D341Med (cell line): Measurements from ENCODE around the gene SECTM1.

Experiments
- DNase-seq: peaks from one replicate; pipeline ENCODE4 v3.0.0; 2012; ENCODE audit warnings: low spot score

SECTM1 gene

GRCh38 chr17:82314727-82315605 is 18.6 kb downstream of the SECTM1 start:
- DNase-seq = no peak

GRCh38 chr17:82314012-82314726 is 19.4 kb downstream of the SECTM1 start:
- no peak for DNase-seq

DNA sequence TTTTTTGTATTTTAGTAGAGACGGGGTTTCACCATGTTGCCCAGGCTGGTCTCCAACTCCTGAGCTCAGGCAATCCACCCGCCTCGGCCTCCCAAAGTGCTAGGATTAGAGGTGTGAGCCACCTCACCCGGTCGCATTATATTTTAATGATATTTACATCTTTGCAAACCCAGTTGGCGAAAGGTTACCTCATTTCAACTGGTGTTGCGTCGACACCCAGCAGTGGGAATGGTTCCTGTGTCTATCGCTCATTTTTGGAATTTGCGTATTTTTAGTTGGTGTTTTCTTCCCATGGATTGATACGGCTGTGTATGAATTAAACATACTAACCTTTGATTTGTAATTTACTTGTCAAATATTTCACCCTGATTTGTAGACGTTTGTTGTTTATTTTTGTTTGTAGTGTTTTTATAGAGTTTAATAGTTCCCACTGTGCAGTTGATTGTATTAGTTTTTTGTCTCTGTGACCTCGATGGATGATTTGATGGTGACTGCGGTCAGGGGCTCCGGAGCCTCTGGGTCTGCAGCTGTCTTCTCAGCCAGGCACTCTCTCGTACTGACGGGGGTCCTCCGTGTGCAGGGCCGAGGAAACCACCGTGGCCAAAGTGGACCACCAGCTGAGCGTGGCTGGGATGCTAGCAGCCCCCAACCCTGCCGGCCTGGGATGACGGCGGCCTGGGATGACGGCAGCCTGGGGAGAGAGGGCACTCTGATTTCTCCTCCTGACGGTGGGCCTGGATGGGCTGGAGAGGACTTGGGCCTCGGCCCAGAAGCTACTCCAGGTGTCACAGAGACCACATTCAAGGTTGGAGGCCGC is 20.2 kb downstream of the SECTM1 start:
- no peak for DNase-seq

DNA sequence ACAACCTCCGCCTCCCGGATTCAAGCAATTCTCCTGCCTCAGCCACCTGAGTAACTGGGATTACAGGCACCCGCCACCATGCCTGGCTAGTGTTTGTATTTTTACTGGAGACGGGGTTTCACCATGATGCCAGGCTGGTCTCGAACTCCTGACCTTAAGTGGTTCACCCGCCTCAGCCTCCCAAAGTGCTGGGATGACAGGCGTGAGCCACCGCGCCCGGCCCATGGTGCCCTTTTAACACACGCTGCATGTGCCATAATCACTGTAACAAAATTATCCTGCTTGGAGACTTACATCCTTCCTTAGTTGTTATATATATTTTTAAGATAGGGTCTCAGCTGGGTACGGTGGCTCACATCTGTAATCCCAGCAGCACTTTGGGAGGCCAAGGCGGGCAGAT is 21.6 kb downstream of the SECTM1 start:
- DNase-seq = no peak

GRCh38 chr17:82310877-82311276 is 22.7 kb downstream of the SECTM1 start:
- no peak for DNase-seq

DNA sequence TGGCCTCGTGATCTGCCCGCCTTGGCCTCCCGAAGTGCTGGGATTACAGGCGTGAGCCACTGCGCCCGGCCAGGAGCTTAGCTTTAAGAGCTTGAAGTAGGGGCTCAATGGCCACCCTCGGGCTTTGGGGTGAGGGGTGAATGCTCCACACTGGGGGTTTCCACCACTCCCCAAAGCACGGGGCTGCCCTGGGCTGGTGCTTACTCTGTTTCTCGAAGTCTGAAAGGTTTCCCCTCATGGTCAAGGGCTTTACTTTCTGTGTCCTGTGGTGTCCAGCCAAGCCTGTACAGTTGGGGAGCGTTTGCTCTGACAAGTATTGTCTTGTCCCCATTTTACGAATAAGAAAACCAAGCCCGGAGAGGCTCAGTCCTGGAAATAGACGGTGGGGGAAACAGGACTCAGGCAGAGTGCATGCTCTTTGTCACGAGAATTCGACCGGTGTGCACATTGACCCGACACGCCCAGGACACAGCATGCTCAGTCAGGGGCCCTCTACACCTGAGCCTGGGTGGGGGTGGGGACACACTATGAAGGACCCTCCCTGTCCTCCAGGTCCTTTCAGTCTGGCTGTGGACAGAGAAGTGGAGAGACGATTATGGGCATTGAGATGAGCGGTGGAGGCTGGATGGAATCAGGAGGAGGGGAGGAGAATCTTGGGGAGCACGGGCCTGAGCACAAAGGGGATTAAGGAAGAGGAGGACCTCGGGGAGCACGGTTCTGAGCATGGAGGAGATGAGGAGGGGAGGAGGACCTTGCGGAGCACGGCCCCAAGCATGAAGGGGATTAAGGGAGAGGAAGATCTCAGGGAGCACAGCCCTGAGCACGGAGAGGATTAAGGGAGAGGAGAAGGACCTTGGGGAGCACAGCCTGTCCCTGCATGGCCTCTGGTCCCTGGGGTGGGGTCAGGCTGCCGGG is 23.7 kb downstream of the SECTM1 start:
- DNase-seq = no peak

- no peak for DNase-seq
Observed at GRCh38 chr17:82305727-82306300, 27.8 kb downstream of the SECTM1 start.

DNA sequence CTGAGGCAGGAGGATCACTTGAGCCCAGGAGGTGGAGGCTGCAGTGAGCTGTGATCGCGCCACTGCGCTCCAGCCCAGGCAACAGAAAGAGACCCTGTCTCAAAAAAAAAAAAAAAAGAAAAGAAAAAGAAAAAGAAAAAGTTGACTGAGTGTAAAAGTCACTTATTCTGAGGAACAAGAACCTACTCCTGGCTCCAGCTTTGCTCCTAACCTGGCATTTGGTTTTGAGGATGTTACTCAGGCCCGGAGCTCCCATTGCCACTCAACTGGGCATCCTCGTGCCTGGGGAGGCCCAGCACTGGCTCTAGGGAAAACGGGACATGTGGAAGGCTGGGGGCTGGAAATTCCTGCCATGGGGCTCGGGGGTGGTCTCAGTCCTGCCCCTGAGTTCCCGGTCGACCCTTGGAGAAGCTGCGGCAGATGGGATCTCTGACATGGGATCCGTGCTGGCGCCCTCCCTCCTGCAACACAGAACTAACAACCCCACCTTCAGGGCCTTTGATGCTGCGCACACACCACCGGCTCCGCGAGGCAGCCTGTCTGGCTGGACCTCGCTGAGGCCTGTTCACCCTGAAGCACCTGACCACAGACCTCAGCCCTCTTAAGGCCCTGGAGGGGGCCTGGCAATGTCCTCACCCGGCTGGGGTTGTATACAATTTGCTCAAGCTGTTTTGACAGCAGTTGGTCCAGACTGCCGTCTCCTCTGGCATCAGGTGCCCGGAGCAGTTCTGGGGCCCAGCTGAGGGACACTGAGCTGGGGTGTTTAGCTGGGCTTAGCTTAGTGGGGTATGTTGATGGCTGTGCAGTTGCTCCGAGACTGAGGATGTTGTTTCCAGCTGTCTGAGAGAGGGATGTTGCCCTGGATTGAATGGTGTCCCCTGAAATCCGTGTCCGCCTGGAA is 28.5 kb downstream of the SECTM1 start:
- DNase-seq = no peak

GRCh38 chr17:82303944-82304808 is 29.4 kb downstream of the SECTM1 start:
- no peak for DNase-seq

DNA sequence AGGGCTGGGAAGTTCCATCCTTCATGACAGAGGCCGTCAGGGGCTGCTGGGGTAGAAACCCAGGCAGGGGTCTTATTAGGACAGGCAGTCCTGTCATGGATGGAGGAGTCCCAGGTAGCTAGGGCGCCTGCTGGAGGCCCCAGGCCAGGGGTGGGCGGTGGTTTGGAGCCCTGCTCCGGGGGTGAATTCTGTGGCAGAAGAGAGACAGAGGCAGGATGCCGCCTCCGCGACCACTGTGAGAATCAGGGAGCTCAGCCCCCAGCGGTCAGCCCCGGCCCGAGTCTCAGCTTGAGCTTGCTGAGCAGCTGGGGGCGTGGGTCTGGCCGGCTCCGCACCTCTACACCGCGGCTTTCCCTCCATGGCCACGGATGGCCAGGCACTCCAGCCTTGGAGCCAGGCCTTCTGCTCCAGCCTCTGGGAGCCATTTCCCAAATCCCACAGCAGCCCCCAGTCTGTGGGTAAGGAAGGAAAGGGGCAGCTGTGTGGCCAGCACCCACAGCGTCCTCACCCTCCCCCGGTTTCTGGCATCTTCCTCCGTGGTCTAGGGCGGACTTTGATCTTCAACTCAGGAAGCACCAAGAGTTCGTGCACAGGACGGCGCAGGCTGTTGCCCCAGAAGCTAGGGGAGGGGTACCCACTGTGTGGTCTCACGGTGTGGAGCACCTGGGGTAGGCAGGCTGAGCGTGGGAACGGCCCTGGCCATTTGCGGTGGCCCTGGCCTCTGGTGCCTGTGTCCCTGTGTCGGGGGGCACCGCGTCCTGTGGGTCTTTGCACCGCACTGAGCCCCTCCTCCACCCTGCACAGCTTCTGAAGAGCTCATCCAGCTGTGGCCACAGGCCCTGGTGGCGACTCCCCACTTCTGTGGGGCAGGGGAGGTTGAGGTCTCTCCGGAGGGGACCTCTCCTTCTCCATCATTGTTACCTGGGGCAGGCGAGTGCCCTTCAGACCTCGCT is 30.3 kb downstream of the SECTM1 start:
- DNase-seq = peak; percentile 41

DNA sequence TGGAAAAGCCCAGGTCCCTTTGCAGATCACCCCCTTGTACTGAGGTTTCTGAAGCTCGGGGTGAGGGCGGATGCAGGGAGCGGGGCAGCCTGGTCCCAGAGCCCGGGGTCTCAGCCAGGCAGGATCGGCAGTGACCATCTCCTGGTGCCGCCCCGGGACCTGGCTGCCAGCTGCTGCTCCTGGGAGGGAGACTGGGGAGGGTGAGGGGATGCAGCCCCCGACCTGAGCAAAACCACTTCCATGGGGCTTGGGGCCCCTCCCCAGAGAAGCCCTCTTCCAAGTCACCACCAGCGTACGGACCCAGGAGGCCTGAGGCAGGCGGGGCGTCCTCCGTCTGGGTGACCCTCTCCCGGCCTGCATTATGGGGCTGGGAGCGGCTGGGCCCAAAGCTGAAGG is 31.0 kb downstream of the SECTM1 start:
- peak; percentile 39 for DNase-seq

DNA sequence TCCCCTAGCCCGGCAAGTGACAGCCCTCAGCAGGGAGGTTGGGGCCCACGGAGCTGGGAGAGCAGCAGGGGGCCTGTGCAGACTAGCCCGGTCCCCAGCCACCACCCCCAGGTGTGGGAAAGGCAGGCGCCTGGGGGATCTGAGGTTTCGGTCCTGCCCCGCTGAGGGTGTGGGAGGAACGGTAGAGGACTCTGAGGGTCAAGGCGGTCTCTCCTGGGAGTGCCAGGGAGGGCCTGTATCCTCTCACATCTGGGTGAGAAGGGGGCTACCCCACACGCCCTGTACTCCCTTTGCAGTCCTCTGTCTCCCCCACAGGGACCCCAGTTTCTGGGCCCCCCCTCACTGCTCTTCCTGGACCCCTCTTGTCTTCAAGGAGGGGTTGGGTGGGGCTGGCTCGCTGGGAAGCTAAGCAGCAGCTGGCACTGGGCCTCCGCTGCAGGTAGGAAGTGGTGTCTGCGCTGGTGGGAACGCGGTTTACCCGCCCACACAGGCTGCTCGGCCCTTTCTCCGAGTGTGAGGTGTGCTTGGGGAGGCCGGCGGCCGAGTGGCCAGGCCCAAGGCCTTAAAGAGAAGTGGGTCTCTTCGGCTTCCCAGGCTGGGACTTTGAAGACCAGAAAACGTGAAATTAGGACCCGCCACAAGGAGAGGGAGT is 31.5 kb downstream of the SECTM1 start:
- peak; percentile 42 for DNase-seq

DNA sequence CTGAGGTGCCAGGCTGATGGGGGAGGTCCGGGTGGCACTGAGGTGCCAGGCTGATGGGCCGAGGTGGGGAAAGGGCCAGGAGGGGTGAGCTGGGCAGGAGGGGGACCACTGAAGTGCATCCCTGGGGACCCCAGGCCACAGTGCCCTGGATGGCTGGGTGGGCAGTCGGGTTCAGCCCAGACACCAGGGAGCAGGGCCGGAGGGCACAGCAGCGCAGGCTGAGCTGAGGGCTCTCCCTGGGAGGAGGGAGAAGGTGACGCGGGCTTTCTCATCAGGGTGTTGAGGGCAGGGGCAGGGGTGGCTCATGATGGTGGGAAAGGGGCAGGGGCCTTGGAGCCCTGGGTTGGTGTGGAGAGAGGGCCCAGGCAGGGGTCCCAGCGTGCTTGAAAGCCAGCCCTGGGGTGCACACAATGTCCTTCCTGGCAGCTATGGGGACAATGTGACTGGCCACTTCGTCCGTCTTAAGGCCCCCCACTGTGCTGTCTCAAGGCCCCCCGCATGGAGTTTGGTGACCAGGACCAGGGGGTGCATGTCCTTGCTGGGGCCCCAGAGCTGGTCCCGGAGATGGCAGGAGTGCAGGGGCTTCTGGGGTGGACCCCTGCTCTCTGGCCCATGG is 32.2 kb downstream of the SECTM1 start:
- DNase-seq = peak; percentile 40

DNA sequence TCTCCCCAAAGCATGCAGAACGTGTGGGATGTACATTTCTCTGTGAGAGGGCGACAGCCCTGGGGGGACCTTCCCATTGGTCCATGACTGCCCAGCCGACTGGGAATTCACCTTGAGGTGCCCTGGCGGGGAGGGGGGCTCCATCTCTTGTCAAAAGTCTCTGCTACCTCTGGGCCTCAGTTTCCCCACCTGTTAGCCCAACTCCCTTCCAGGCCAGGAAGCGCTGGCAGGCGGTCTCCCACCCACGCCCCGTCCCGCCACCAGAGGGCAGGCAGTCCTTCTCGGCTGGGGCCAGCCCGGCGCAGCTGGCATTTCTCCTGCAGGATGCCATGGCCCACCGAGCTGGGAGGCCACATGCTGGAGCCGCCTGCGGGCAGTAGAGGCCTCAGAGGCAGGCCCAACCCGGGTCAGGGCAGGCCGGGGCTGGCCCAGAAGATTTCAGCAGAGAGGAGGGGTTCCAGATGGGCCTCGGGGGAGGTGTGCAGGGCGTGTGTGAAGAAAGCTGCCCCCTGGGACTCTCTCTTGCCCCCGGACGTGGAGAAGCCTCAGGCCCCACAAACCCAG is 32.8 kb downstream of the SECTM1 start:
- peak; percentile 96 for DNase-seq

DNA sequence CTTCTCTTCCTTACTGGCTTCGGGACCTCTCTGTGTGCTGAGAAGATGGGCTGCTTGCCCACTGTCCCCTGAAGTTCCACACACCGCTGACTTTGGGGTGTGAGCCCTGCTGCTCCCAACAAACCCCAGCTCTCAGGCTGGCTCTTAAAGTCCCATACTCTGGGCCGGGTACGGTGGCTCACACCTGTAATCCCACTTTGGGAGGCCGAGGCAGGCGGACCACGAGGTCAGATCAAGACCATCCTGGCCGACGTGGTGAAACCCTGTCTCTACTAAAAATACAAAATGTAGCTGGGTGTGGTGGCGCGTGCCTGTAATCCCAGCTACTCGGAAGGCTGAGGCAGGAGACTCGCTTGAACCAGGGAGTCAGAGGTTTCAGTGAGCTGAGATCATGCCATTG is 33.3 kb downstream of the SECTM1 start:
- no peak for DNase-seq

- no peak for DNase-seq
Observed at GRCh38 chr17:82299452-82299851, 34.1 kb downstream of the SECTM1 start.
